ENCODE measurements around the gene C9orf43.
A peak's percentile ranks its signal among the peaks of the same experiment; 100 is the strongest.
"Not testable (repeated sequence)": the region's sequence is repeated elsewhere in the genome, so short reads cannot be mapped to it uniquely, and the experiment has no call there.

The C9orf43 gene, protein sequence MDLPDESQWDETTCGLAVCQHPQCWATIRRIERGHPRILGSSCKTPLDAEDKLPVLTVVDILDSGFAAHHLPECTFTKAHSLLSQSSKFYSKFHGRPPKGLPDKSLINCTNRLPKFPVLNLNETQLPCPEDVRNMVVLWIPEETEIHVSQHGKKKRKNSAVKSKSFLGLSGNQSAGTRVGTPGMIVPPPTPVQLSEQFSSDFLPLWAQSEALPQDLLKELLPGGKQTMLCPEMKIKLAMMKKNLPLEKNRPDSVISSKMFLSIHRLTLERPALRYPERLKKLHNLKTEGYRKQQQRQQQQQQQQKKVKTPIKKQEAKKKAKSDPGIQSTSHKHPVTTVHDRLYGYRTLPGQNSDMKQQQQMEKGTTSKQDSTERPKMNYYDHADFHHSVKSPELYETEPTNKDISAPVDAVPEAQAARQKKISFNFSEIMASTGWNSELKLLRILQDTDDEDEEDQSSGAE

DNA sequence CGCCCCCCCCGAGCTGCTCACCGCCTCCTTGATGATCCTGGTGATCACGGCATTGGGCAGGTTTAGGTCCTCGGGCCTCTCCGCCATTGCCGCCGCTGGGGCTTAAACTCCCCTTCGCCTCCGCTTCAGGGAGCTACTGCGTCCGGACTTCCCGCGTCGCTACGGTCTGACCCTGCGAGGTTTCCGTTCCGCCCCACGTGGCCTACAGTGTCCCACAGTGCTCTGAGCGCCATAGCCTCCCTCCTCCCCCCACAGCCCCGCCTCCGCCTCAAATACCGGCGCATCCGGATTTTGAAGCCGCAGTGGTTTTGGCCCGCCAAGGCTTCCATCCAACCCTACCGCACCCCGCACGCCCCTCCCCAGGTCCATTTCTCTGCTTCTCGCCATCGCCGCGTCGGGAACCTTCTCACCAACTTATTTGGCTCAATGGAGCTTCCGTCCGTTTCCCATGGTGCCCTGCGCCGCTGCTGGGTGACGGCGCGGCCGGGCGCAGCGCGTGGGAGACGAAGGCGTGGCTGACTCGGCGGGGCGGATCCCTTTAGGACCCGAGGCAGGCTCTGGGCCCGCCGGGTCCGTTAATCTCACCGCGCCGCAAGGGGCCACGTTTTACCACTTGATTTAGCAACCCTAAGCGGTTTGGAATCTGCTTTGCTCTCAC lies at the start of gene C9orf43, which contains the start of gene POLE3:
Gene C9orf43, plus strand, starts transcription at position 541 of the 658 bp plus-strand sequence. CDS start 2,747 bp downstream, outside the sequence.
Gene POLE3, minus strand, starts transcription at position 469 of the 658 bp plus-strand sequence. Its CDS starts 382 bp downstream, at position 87.
- peak; percentile 85 for DNase-seq

DNA sequence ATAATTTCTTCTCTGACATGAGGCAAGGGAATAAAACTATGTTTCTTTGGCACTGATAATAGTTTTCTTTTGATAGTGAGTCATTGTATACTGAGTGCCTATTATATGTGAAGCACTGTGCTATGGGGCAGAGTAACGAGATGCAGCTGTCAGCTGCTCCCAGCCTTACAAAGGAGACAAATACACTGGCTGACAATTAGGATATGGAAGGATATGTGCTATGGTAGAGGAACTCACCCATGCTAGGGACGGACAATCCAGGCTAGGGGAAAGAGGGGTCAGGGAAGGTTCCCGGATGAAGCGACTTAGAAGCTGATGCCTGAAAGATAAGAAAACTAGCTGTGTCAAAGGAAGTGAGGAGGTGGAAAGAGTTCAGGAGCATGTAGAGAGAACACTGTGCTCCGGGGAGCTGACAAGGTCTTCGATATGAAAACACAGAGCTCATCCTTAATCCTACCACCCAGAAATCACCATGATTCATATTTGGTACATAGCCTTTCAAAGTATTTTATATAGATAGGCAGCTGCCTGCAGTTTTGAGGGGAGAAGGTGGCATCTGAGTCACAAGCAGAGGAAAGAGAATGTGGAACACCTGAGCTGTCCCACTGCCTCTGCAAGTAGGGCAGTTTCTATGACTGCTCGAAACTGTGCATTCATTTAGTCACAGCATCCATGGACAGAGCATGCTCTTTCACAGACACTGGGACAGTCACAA lies 49.1 kb upstream of the C9orf43 start:
- DNase-seq, result no peak

DNA sequence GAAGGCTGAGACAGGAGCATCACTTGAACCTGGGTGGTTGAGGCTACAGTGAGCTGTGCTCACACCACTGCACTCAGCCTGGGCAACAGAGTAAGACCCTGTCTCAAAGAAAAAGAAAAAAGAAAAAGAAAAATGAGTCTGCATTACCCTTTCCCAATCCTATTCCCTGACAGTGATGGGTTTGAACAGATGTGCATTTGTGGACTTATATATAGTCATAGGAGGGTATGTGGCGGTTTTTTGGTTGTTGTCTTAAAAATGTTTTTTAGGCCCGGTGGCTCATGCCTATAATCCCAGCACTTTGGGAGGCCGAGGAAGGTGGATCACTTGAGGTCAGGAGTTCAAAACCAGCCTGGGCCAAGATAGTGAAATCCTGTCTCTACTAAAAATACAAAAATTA lies 47.2 kb upstream of the C9orf43 start:
- DNase-seq, result no peak

DNA sequence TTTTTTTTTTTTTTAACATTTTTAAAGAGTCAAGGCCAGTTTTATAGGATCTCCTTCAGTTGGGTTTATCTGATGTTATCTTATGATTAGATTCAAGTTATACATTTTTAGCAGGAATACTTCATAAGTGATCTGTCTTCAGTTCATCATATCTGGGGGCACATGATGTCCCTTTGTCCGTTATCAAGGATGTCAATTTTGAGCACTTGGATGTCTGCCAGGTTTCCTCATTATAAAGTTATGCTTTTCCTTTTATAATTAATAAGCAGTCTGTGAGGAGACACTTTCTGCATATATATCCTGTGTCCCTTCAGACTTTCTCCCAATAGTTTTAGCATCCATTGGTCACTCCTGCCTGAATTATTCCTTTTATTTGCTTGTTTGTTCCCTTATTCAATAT lies 45.6 kb upstream of the C9orf43 start:
- DNase-seq, result no peak

DNA sequence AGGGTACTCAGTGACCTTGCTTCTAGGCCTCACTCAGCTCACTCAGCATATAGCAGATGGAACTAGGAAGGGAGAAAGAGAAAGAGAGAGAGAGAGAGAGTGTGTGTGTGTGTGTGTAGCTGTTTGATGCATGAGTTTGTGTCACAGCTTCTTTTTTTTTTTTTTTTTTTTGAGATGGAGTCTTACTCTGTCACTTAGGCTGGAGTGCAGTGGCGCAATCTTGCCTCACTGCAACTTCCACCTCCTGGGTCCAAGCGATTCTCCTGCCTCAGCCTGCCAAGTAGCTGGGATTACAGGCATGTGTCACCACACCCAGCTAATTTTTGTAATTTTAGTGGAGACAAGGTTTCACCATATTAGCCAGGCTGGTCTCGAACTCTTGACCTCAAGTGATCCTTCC lies 44.9 kb upstream of the C9orf43 start:
- DNase-seq, result not testable (repeated sequence)

DNA sequence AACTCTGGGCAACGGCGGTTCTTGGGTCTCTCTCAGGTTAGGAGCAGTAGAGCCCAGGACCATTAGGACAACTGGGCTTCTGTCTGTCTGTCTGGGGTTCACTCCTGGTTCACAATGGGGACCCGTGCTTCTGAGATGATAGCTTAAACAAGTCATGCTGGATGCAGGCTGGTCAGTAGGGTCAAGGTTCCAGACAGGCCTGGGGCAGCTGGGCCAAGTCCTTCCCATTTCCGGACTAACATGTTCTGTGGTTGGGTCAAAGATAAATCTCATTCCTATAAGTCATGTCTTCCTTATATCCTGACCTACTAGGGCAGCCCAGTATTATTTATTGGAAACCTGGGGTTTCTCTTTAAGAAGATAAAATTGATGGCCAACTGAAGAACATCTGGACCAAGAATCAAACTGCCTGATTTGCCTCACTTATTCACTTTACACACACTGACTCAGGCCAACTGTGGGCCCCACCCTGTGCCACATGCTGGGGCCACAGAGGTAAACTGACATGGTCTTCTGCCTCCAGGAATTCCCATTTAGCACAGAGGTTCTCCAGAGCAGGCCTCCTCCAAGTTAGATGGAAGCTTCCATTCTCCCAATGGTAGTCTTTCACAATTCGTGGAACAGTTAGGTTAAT lies 42.1 kb upstream of the C9orf43 start:
- no peak for DNase-seq

DNA sequence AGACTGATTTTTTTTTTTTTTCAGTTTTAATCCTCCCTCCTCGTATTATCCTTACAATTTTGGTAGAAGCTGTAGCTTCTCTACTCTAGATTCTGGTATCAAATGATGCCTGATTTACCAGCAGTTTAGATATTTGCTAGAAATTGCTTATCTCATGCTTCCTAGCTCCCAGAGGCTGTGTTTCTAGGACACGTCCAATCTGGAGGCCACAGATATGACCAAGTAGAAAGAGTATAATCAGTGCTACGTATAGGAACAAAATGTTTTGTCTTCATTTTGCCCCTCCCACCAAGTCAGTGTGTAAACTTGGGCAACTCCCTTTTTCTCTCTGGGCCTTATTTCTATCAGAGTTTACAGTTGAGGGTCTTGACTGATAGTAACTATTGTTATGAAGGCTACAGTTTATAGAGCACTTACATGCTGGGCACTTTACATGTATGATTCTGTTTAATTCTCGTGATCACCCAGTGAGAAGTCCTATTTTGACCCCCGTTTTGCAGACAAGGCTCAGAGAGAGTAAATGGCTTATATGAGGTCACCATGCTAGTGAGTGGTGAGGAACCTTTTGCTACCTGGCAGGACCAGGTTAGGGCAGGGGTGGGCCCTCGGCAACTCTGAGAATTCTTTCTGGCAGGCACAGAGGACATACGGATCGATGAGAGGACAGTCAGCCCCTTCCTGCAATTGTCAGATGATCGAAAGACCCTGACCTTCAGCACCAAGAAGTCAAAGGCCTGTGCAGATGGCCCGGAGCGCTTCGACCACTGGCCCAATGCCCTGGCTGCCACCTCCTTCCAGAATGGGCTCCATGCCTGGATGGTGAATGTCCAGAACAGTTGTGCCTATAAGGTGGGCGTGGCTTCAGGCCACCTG lies 41.3 kb upstream of the C9orf43 start:
- DNase-seq, result no peak

DNA sequence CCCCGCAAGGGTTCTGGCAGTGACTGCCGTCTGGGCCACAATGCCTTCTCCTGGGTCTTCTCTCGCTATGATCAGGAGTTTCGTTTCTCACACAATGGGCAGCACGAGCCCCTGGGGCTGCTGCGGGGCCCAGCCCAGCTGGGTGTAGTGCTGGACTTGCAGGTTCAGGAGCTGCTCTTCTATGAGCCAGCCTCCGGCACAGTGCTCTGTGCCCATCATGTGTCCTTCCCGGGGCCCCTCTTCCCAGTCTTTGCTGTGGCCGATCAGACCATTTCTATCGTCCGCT lies 40.7 kb upstream of the C9orf43 start:
- DNase-seq, result no peak

DNA sequence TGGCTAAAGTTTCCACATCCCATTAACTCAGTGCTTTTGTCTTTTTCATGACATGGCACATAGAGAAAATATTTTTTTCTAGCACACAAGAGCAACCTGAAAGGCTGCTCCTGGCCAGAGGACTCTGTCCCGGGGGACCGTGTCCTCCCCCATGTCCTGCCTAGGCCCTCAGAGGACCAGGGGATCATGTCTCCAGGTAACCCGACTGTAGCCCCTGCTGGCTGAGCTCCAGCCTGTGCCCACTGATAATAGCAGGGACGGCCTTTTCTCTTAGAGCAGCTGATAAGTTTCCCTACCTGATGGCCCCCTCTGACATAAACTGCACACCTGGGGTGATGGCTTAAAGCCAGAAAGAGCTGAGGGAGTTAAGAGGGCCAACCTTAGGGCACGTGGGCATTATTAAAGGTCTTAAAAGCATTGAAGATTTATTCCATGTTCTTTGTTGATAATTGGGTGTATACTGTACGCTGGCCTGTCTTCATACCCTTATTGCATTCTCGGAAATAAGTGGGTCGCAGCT lies 39.7 kb upstream of the C9orf43 start:
- no peak for DNase-seq

DNA sequence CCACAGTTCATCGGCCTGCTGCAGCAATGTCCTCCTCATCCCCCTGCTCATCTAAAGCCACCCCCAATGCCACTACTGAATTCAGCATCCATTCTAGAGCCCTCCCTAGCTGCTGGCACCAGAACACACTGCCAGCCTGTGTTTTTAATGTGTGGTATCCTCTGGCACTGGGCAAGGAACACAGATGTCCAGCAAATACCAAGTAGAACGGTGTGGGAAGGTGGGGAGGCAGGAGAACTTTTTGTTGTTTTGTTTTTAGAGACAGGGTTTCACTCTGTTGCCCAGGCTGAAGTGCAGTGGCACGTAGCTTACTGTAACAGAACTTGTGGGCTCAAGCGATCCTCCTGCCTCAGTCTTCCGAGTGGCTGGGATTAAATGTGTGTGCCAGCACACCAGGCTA lies 38.5 kb upstream of the C9orf43 start:
- no peak for DNase-seq

DNA sequence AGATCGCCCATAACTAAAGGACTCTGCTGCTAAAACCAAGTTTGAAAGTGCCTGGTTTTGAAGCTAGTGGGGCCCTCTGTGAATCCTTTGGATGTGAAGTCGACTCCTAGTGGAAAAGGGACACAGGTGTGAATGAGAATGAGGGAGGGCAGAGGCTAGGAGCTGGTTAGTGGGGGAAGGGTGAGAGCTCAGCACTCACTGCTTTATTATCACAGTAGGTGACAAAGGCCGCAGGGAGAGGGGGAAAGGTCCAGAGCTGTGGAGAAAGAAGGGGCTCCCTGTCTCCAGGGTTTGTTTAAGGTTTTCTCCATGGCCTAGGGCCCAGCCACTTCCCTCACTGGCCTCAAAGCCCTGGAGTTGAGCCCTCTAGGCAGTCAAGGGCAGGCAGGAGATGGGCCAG lies 37.3 kb upstream of the C9orf43 start:
- no peak for DNase-seq

DNA sequence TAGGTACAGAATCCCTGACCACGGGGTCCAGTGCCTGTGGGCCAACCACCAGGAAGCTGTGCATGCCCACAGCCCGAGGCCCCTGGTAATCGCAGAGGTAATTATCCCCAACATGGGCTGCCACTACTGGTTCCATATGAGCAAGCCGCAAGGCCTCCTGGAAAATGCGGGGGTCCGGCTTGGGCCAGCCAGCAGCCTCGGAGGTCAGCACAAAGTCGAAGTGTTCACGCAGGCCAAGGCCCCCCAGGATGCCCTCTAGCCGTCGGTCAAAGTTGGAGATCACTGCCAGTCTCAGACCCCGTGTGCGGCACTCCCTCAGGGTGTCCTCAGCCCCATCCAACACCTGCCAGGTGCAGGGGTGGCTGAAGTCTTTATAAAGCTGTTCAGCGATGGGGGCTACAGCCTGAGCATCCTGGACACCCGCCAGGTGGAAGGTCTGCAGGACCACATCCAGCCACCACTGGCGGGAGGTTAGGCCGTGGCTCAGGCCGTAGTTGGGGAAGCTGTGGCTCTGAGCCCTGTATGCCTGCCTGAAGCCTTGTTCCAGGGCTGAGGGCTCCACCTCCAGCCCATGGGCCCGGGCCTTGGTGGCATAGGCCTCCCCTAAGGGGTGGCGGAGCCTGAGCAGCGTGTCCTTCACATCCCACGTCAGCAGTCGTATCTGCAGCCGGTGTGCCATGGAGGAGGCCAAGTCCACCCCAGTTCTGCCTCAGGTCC lies 36.7 kb upstream of the C9orf43 start:
- no peak for DNase-seq

DNA sequence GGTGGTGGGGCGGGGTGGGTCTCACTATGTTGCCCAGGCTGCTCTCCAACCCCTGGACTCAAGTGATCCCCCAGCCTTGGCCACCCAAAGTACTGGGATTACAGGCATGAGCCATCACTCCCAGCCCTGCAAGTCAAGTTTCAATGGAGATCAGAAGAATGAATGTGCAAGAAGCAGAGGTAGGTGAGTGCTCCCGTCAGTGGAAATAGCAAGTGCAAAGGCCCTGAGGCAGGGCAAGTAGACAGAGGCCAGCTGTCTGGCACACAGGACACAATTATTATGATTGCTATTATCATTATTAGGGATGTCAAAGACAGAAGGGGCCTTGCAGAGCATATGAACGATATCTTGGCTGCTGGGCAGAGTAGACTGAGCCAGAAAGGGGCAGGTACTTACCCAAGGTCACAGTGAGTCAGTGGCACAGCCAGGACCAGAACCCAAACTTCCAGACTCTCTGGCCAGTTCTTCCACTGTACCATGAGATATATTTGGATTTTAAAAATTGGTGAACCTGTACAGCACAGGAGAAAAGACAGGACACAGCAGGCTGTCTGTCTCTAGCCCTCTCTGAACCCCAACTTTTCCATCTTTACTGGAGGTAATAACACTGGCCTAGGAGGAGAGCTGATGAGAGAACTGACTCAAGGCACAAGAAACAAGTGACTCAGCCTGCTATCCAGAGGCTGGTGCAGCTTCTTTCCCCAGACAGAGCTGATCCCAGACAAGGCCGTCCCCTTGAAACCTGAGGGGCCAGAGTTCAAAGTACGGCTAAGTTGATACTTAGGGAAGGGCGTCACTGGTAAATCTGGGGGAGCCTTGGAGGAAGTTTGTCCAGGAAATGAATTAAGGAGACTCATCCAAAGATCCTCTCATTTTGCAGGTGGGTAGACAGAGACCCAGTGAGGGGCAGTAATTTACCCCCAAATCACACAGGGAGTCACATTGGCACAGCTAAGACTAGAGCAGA lies 35.2 kb upstream of the C9orf43 start:
- DNase-seq, result no peak

DNA sequence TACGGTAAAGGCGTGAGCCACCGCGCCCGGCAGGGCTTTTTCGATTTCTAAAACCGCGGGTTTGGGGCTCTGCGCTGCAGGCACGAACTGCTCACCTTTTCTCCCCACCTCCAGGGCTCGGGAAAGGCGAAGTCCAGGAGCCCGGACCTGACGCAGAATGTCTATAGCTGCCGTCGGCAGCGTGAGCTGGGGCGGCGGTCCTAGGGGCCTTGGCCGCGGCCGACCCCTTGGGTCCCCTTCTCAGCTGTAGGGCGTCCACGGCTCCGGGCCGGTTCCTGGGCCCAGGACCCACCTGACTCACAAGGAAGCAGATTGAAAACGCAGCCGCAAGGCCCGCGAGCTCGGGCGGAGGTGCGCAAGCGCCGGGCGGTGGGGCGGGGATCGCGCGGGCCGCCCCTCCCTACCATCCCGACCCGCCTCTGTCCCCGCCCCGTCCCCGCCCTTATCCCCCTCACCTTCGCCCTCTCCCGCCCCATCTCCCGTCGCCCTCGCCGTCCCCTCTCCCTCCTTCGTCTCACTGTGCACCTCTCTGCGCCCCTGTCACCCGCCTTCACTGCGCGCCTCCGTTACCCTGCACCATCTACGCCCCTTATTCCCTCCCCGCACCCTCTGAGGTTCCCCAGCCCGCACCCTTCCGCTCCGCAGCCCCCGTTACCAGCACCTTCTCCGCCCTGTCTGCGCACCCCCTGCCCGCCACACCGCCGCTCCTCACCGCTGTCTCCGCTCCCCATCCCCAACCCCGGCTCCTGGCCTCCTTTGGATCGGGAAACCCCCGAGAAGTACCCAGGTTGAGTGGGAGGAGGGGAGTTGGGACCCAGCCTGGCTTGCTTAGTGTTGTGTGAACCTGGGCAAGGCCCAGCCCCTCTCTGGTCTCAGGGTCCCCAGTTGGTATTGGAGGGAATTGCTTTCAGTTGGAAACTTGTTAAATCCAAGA lies 33.6 kb upstream of the C9orf43 start, which contains the start of gene HDHD3:
Gene HDHD3, minus strand, starts transcription at position 353 of the 934 bp plus-strand sequence. CDS start 2,632 bp downstream, outside the sequence.
- peak; percentile 34 for DNase-seq

DNA sequence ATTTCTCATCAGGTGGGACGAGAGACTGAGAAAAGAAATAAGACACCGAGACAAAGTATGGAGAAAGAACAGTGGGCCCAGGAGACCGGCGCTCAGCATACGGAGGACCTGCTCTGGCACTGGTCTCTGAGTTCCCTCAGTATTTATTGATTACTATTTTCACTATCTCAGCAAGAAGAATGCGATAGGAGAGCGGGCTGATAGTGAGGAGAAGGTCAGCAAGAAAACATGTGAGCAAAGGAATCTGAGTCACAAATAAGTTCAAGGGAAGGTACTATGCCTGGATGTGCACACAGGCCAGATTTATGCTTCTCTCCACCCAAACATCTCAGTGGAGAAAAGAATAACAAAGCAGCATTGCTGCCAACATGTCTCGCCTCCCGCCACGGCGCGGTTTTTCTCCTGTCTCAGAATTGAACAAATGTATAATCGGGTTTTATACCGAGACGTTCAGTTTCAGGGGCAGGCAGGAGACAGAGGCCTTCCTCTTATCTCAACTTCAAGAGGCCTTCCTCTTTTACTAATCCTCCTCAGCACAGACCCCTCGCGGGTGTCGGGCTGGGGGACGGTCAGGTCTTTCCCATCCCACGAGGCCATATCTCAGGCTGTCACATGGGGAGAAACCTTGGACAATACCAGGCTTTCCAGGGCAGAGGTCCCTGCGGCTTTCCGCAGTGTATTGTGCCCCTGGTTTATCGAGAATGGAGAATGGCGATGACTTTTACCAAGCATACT lies 31.3 kb upstream of the C9orf43 start:
- DNase-seq, result not testable (repeated sequence)

DNA sequence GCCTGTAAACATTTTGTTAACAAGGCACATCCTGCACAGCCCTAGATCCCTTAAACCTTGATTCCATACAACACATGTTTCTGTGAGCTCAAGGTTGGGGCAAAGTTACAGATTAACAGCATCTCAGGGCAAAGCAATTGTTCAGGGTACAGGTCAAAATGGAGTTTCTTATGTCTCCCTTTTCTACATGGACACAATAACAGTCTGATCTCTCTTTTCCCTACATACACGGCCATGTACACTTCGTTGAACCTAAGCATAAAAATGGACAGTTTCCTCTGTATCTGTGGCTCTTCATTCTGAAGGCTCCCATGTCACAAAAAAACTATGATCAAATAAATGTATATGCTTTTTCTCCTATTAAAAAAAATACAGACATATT lies 30.7 kb upstream of the C9orf43 start:
- DNase-seq, result not testable (repeated sequence)

DNA sequence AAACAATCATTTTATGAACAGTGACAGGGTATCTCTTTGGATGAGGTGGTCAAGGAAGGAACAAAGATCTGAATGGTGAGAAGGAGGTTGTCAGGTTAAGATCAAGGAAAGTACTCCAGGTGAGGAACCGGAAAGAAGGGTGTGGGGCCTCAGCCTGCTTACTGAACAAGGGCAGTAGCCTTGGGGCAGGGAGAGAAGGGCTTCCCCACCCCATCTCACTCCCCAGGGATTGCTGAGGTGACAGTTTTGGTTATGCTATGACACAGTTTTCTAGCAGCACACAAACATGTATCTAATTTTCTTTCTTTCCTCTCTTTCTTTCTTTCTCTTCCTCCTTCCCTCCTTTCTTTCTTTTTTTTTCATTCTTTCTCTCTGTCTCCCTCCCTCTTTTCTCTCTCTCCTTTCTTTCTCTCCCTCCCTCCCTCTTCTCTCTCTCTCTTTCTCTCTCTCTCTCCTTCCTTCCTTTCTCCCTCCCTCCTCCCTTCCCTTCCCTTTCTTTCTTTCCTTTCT lies 29.6 kb upstream of the C9orf43 start:
- DNase-seq, result no peak

DNA sequence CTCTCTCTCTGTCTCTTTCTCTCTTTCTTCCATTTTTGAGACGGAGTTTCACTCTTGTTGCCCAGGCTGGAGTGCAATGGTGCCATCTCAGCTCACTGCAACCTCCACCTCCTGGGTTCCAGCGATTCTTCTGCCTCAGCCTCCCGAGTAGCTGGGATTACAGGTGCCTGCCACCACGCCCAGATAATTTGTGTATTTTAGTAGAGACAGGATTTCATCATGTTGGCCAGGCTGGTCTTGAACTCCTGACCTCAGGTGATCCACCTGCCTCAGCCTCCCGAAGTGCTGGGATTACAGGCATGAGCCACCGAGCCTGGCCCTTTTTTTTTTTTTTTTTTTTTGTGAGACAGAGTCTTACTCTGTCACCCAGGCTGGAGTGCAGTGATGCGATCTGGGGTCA lies 29.1 kb upstream of the C9orf43 start:
- not testable (repeated sequence) for DNase-seq
